Spinal cord (tissue), 10 donors: ENCODE data around the gene LMOD2. TPM values are rescaled to one million over a fixed set of nuclear protein-coding genes. Genes with fewer than 3 reads are reported as not detected.
A peak's percentile ranks its signal among the peaks of the same experiment; 100 is the strongest.

Experiments used
- DNase-seq, 6 donors: peaks; one replicate each; pipeline versions ENCODE4 v3.0.0 to v3.0.0-alpha.2; 2013 to 2015; ENCODE audit warnings: low spot score in 6 of 6, low read depth in 4 of 6
- H3K27ac ChIP-seq: one replicate; pipeline ENCODE4 v1.5.1; 2013; ENCODE audit warnings: low read depth, low read length, control low read depth
- H3K27me3 ChIP-seq: one replicate; pipeline ENCODE4 v1.6.1; 2013; ENCODE audit warnings: low read length; ENCODE audit not compliant: control insufficient read depth, insufficient read depth
- H3K36me3 ChIP-seq: one replicate; pipeline ENCODE4 v1.6.1; 2013; ENCODE audit warnings: low read length; ENCODE audit not compliant: control insufficient read depth, insufficient read depth
- H3K4me1 ChIP-seq: one replicate; pipeline ENCODE4 v1.6.1; 2013; ENCODE audit warnings: low read length; ENCODE audit not compliant: control insufficient read depth, insufficient read depth
- H3K4me3 ChIP-seq: one replicate; pipeline ENCODE4 v1.5.1; 2013; ENCODE audit warnings: low read depth, low read length, control low read depth
- H3K9me3 ChIP-seq: one replicate; pipeline ENCODE4 v1.6.1; 2013; ENCODE audit warnings: low read length; ENCODE audit not compliant: control insufficient read depth, insufficient read depth
- WGBS: methylation state at CpG from one replicate; pipeline ENCODE4 v1.1.5; 2013; ENCODE audit warnings: missing lambda C conversion rate; ENCODE audit not compliant: insufficient coverage; 5-methylcytosine and 5-hydroxymethylcytosine counted together
- long read RNA-seq, 4 donors: transcript quantifications; one replicate each; lab custom pipeline, GENCODE V29; 2026
- polyA plus RNA-seq, 2 donors: library from polyadenylated mRNA; unstranded; fragments of 120-200 nt; gene quantifications; one replicate each; pipeline ENCODE4 v1.2.1, GENCODE V29; 2013; ENCODE audit not compliant: insufficient read length in 2 of 2
- total RNA-seq, 2 donors: library from RNA; depleted of rRNA in 1 of 2; stranded (reverse); fragments of 120-200 nt in 1 of 2; fragments of >200 nt in 1 of 2; gene quantifications; one replicate each; pipeline versions ENCODE4 v1.2.3 to v1.2.4, GENCODE V29; 2013 to 2014
- donor health status: healthy.

Gene LMOD2, protein sequence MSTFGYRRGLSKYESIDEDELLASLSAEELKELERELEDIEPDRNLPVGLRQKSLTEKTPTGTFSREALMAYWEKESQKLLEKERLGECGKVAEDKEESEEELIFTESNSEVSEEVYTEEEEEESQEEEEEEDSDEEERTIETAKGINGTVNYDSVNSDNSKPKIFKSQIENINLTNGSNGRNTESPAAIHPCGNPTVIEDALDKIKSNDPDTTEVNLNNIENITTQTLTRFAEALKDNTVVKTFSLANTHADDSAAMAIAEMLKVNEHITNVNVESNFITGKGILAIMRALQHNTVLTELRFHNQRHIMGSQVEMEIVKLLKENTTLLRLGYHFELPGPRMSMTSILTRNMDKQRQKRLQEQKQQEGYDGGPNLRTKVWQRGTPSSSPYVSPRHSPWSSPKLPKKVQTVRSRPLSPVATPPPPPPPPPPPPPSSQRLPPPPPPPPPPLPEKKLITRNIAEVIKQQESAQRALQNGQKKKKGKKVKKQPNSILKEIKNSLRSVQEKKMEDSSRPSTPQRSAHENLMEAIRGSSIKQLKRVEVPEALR
- total RNA-seq (not detected), polyA plus RNA-seq (under 1 TPM in 1 of 2 donors, not detected in 1; 0.14 TPM)
- long read RNA-seq, donor 1 = 0 reads
- long read RNA-seq, donor 2, partial matches to known transcripts = 20 of 20 reads
- long read RNA-seq, donor 2, other reads (novel, unspliced or antisense) = 0 of 20 reads
- long read RNA-seq, donor 3 = 0 reads
- long read RNA-seq, donor 4 = 0 reads

DNA sequence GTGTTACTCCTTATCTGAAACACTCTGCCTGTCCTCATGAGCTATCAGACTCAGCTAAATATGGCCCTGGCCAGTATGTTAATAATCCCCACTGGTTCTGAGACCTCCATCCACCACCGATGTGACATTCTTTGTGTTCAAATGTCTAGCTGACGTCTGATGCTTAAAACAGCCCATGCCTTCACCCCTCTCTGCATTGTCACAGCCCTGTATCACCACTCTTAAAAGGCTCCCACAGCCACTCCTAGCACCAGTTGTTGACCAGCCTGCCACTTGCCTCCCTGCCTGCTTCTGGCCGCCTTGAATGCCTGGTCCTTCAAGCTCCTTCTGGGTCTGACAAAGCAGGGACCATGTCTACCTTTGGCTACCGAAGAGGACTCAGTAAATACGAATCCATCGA, at the start of gene LMOD2:
Gene LMOD2 (plus strand): TSS at position 253 of the 400 bp plus-strand sequence. CDS start 98 bp downstream, at position 351.
- H3K27ac ChIP-seq = no peak within 1 kb of the TSS
- no peak within 1 kb of the TSS for H3K4me3 ChIP-seq
- no peaks in the 10 kb centered on the region for H3K27me3 ChIP-seq
- 86% methylated on average over 6 of the region's 6 CpGs for WGBS
- H3K9me3 ChIP-seq = no peaks in the 10 kb centered on the region
- DNase-seq = no peak
- no peaks in the 10 kb centered on the region for H3K36me3 ChIP-seq
- H3K4me1 ChIP-seq = no peaks in the 10 kb centered on the region

DNA sequence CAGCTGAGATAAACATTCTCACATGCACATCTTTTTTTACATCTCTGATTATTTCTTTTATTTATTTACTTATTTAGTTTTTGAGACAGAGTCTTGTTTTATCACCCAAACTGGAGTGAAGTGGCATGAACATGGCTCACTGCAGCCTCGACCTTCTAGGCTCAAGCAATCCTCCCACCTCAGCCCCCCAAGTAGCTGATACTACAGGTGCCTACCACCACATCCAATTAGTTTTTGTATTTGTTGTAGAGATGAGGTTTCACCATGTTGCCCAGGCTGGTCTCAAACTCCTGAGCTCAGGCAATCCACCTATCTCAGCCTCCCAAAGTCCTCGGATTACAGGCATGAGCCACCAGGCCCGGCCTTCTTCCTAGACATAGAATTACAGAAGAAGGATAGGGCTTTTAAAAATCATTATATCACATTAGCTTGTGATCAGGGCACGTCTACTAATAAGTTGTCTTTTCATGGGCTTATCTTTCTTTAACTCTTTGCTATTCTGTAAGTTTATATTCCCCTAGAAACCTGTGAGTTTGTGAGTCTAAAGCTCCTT, 48.2 kb upstream of the LMOD2 start:
- Histone ChIP-seq H3K36me3 (no peaks in the 10 kb centered on the region), H3K4me1 (no peaks in the 10 kb centered on the region), H3K4me3 (no peak overlapping the region), H3K27me3 (no peaks in the 10 kb centered on the region), H3K27ac (no peak overlapping the region), H3K9me3 (no peaks in the 10 kb centered on the region)
- WGBS = no CpG with 5 or more reads among the region's 4 CpGs
- no peak for DNase-seq

DNA sequence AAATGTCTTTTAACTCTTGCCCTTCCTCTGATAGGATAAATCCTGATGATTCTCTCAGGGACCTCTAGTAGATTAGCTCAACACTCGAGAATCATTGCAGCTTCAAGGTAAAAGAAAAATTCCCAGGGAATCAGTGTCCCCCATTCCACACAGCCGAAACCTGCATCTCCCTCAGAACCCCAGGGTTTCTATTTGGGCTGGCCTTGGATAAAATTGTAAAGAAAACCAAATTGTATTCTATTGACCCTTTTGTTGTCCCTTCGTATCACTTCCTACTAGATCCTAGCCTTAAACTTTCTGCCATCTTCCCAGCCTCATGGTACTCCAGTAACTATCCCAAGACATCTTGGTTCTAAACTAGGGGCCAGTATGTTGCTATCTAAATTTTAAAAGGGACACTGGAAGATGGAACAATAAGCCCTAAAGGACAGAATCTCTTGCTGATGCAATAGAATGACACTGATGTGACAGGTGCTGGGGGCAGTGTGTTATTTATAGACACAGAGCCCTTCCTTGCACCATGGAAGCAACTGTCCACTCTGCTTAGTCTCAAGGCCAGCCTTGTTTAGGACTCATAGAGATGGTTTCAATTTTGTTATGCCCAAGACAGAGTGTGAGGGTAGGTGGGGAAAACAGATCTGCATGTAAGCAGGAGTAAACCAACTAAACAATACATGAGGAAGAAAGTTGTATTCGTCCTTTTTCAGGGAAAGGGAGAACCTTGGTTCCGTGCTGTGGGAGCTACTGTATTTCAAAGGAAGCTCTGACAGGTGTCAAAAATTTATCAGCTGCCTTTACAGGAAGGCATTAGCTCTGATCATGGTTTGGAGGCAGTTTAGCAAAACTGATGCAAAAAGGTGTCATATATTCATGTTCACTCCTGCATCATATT, 46.4 kb upstream of the LMOD2 start:
- DNase-seq = no peak
- WGBS = 75% methylated on average over 2 of the region's 5 CpGs
- no peak overlapping the region for H3K4me3 ChIP-seq
- no peak overlapping the region for H3K27ac ChIP-seq
- no peaks in the 10 kb centered on the region for H3K36me3 ChIP-seq
- H3K9me3 ChIP-seq = no peaks in the 10 kb centered on the region
- H3K27me3 ChIP-seq = no peaks in the 10 kb centered on the region
- no peaks in the 10 kb centered on the region for H3K4me1 ChIP-seq

DNA sequence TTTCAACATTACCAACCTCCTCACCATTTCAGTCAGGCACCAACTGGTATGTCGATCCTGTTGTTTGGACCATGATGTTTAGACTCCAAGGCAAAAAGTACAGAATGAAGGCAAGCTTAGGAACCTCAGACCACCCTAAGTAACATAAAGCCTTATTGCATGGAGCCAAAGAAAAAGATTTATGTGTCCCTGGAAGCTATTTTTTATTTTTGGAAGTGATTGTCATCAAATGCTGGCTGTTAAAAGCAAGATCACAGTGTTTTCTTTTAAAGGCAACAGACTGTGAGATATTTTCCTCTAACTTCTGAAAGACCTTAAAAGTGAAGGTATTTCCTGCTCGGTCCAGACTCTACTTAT, 45.8 kb upstream of the LMOD2 start:
- WGBS = no CpG with 5 or more reads among the region's 2 CpGs
- H3K4me1 ChIP-seq = no peaks in the 10 kb centered on the region
- no peaks in the 10 kb centered on the region for H3K36me3 ChIP-seq
- H3K4me3 ChIP-seq = no peak overlapping the region
- DNase-seq = no peak
- no peak overlapping the region for H3K27ac ChIP-seq
- no peaks in the 10 kb centered on the region for H3K9me3 ChIP-seq
- no peaks in the 10 kb centered on the region for H3K27me3 ChIP-seq

DNA sequence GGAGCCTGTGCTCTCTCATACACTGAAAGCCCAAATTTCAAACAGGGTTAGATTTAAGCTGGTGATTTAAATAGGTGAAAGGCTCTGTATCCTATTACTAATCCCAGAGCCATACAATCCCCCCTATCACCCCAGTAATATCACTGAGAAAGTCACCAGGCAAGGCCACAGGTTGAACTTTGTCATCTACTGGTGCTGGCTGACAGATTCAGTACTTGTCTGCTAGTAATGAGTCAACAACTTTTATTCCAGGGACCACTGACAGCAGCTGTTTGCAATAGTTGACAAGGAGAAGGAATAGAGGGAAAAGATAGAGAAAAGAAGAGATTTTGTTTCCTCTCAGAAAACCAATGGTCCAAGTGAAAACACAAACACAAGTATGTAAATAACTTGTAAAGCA, 43.6 kb upstream of the LMOD2 start:
- no peak for DNase-seq
- no peaks in the 10 kb centered on the region for H3K36me3 ChIP-seq
- H3K9me3 ChIP-seq = no peaks in the 10 kb centered on the region
- no peak overlapping the region for H3K27ac ChIP-seq
- H3K4me3 ChIP-seq = no peak overlapping the region
- H3K4me1 ChIP-seq = no peaks in the 10 kb centered on the region
- no peaks in the 10 kb centered on the region for H3K27me3 ChIP-seq

DNA sequence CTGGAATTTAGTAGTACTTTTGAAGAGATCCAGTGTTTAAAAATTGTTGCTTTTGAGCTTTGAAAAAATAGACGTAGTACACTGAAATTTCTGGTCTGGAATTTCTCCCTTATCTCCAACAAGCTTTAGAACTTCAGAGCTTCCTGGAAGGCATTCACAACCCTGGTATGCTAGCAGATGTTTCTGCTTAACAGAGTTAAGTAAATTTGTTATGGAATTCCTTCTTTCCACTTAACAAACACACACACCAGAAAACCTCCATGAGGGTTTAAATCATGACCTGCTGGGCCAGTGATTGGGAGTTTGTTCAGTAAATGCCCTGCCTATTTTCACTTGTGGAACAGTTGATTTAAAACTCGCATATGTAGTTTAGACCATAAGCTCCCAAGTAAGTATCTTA, 40.3 kb upstream of the LMOD2 start:
- H3K4me3 ChIP-seq = no peak overlapping the region
- no peaks in the 10 kb centered on the region for H3K4me1 ChIP-seq
- no peaks in the 10 kb centered on the region for H3K9me3 ChIP-seq
- peak in 1 of 6 donors; percentile 3 for DNase-seq
- no CpG with 5 or more reads among the region's 2 CpGs for WGBS
- H3K27ac ChIP-seq = no peak overlapping the region
- no peaks in the 10 kb centered on the region for H3K27me3 ChIP-seq
- H3K36me3 ChIP-seq = no peaks in the 10 kb centered on the region

DNA sequence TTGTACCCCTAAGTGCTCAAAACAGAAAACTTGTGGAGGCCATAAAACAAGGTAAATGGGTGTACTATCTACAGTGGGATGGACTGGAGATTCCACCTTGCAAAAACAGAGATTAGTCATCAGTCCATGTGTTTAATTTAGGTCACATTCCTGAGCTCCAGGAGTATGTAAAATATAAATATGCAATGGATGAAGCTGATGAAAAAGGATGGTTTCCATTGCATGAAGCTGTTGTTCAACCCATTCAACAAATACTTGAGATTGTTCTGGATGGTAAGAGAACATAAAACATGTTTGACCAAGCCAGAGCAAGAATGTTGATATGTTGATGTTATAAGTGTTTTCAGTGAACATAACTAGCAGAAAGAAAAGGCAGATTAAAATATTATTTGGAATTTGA, 39.4 kb upstream of the LMOD2 start:
- Histone ChIP-seq H3K27me3 (no peaks in the 10 kb centered on the region), H3K4me1 (no peaks in the 10 kb centered on the region), H3K36me3 (no peaks in the 10 kb centered on the region), H3K9me3 (no peaks in the 10 kb centered on the region), H3K4me3 (no peak overlapping the region), H3K27ac (no peak overlapping the region)
- no peak for DNase-seq

DNA sequence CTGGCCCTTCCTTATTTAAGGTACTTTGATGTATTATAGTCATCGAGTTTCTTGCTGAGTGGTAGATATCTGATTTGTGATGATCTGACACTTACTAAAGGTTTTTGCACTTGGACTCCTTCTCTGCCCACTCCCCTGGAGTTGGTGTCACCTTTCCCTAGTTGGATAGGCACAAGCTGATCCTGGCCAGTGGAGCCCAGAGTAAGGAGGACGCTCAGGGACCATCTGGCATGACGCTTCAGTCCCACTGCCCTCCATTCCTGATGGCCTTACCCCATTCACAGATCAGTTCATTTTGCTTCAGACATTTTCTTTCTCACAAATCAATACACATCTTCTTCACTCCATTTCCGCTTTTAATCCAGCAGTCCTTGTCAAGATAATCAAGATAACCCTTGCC, 34.0 kb upstream of the LMOD2 start:
- 87% methylated on average over 2 of the region's 4 CpGs for WGBS
- no peaks in the 10 kb centered on the region for H3K9me3 ChIP-seq
- no peaks in the 10 kb centered on the region for H3K36me3 ChIP-seq
- no peaks in the 10 kb centered on the region for H3K27me3 ChIP-seq
- no peak for DNase-seq
- H3K4me3 ChIP-seq = no peak overlapping the region
- H3K4me1 ChIP-seq = no peaks in the 10 kb centered on the region
- H3K27ac ChIP-seq = no peak overlapping the region

DNA sequence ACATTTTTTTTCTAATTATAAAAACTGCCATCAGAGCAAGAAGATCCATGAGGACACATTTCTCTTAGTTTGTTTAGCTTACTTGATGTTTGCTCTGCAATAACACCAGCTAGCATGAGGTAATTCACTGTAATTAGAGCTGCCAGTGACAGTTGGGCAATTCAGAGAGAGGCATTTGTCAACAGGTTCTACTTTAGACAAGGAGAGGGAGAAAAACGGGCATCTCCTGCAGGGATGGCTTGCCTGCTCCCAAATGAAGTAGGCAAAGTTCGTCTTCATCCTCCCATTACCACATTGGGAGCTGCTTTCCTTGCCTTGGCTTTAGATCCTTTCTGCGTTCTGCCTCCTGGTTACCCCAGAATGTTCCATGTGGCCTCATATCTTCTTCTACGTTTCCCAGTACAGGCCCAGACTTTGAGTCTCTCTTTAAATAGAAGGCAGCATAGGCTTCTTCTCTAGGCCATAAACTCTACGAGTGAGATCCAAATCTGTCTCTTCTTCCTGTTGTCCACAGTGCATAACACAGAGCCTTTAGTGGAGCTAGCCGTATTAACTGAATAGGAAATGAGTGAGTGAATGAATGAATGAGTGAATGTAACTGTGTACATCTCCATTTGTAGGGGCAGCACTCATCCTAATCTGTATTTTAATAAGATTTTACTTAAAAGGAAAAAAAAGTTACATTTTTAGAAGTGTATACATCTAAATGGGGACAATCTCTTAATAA, 32.8 kb upstream of the LMOD2 start:
- WGBS = 90% methylated on average over 2 of the region's 6 CpGs
- no peaks in the 10 kb centered on the region for H3K4me1 ChIP-seq

More for the DNA sequence above, 32.8 kb upstream of the LMOD2 start:
- no peak overlapping the region for H3K27ac ChIP-seq
- no peaks in the 10 kb centered on the region for H3K9me3 ChIP-seq
- no peaks in the 10 kb centered on the region for H3K27me3 ChIP-seq
- peak in 1 of 6 donors; percentile 28 for DNase-seq
- H3K36me3 ChIP-seq = no peaks in the 10 kb centered on the region
- H3K4me3 ChIP-seq = no peak overlapping the region
